GM18526 (cell line): ENCODE results near the gene RGS10.

Source experiments
- POLR2A ChIP-seq: IDR thresholded peaks from 3 replicates; pipeline ENCODE4 v1.6.1; 2011; ENCODE audit not compliant: insufficient read length; ENCODE audit errors: extremely low read depth

Gene RGS10

DNA sequence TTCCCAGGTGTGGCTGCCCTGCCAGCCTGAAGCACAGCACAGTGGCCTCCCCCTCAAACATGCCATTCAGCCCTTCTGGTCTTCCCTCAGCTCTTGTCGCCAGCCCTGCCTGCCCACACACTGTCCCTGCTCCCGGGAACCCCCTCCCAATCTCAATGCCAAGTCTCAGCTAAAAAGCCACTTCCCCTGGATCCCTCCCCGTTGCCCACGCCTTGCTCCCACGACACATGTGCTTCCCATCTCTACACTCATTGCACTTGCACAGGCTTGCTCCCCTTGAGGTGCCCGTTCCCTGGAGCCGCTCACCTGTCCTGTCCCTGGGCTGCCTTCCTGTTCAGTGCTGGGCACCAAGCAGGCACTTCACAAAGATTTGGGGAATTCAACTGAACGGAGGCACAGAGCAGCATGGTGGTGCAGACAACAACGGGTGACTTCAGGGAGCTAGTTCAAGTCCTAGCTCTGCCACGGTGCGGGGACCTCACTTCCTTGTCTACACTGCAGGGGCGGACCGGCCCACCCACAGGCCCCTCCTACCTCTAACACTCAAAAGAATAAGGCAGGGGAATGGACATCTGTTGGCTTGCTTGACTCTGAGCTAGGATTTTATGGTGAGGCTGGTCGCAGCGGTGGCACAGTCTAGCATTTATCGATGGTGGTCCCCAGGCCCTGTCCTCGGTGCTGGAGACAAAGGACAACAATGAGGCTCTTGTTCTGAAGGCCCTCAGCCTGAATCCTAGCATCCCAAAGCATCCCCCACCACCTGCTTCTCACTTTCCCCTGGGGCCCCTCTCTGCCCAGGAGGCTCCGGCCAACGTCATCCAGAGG is 18.4 kb downstream of the RGS10 start:
- TF ChIP-seq POLR2A, result no peak

DNA sequence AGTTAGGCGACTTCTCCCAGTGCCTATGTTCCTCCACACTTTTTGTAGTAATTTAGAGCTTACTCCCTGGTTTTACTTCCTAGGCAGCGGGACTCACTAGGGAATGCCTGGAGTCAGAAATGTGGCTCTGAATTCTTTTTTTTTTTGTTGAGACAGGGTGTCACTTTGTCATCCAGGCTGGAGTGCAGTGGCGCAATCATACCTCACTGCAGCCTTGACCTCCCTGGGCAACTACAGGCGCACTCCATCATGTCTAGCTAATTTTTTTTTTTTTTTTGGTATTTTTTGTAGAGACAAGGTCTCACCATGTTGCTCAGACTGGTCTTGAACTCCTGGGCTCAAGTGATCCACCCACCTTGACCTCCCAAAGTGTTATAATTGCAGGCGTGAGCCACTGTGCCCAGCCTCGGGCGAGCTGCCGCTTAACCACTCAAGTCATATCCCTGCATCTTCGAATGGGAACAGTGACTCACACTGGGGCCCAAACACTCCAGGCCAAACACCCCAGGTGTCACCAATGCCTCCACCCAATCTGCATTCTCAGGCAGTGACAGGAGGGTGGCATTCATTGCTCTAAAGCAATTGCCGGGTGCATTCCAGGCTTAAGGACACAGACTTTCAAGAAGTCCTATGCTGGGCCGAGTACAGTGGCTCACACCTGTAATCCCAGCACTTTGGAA is 19.6 kb downstream of the RGS10 start:
- no peak for TF ChIP-seq POLR2A

DNA sequence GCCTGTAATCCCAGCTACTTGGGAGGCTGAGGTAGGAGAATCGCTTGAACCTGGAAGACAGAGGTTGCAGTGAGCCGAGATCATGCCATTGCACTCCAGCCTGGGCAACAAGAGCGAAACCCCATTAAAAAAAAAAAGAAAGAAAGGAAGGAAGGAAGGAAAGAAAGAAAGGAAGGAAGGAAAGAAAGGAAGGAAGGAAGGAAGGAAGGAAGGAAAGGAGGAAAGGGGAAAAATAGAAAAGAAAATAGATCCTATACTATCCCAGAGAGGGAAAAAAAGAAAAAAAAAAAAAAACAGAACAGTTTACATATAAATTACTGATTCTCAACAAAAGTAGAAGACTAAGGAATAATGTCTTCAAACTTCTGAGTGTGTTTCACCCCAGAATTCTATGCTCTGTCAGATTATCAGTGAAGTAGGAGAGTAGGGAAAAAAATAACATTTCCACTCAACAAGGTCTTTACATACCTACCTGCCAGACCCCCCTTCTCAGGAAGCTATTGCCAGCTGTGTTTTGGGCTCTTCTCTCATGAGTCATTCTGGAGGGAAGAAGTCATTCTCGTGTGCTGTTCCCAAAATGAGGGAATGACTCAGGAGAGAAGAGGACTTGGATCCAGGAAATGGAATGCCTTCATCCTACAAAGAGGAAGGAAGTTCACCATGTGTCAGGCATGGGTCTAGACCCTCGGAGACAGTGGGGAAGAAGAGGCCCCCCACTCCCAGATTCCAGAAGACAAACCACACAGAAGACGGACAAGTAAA is 20.9 kb downstream of the RGS10 start:
- TF ChIP-seq POLR2A, result no peak

DNA sequence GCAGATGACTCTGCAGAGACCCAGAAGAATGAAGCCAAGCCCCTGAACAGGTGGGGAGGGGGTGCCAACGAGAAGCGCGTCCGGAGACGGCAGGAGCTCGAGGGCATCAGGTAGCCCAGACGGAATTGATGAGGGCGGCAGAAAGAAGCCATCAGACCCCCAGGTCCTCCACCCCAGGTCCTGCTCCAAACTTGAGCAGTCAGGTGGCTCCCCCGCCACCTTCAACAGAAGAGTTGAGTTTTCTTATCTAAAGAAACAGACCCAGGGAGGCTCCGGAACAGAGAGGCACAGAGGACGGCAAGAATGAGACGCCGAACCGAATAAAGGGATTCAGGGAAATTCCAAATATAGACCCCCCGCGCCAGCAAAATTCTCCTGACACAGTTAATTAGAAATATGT is 22.2 kb downstream of the RGS10 start:
- no peak for TF ChIP-seq POLR2A

DNA sequence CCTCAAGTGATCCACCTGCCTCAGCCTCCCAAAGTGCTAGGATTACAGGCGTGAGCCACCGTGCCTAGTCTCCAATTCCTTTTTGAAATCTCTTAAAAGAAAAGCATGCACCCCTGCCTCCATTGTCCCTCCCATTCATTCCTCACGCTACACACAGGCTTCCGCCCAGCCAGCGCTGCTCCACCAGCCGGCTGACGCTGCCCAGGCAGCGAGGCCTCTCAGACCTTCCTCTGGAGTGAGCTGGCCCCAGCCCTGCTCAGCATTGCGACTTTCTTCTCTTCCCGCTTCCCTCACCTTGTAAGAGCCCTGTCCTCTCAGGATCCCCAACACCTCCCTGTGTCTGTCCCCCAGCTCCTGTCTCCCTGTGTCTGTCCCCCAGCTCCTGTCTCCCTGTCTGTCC is 23.6 kb downstream of the RGS10 start:
- TF ChIP-seq POLR2A, result no peak

DNA sequence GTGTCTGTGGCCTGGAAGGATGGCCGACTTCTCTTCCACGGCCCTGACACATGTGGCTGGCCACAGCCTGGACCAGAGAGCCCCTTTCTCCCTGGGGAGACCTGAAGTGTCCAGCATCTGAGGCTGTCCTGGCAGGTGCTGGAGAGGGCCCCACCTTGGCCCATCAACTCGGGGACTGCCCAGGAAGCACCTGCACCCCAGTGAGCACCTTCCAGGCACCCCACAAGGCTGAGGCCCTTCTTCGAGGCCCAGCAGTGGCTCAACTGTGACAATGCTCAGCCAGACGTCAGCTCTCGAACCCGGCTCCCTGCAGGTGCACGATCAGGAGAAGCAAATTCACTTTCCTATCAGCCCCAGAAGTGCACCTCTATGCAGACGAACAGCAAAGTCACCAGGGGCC is 24.3 kb downstream of the RGS10 start:
- TF ChIP-seq POLR2A, result no peak

DNA sequence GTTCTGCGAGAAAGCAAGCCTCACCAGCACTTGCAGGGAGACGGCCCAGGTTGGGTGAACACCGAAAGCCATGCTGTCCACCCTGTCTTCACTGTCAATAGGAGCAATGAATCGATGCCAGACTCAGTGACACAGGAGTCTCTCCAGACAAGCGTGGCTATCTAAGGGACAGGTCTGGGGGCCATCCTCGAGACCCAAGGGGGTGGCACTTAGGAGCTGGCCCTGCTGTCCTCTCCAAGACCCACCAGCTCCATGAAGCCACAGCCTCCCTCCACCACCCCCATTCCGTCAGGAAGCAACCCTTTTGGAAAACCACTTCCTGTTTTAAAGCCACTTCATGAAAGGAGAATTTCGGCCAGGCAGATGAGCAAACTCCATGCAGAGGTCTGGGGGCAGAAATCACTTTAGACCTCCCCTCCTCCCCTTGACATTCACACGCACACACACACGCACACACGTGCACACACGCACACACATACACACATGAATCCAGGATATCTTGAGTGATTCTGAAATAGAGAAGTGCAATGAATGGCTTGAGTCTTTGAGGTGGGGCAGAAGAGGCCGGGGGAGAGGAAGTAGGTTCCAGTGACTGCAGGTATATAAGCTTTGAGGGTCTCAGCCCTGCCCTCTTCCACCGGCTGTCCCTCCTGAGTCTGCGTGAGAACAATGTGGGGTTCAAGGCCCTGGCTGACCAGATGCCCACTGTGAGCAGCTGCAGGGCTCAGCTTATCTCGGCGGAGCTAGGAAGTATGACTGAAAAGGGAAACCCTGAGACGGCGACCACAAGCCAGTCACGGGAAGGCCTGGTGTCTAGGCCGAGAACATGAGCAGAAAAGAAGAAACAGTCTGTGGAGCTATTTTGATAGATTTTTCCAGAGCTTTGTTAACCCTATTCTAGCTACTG is 25.0 kb downstream of the RGS10 start:
- no peak for TF ChIP-seq POLR2A

DNA sequence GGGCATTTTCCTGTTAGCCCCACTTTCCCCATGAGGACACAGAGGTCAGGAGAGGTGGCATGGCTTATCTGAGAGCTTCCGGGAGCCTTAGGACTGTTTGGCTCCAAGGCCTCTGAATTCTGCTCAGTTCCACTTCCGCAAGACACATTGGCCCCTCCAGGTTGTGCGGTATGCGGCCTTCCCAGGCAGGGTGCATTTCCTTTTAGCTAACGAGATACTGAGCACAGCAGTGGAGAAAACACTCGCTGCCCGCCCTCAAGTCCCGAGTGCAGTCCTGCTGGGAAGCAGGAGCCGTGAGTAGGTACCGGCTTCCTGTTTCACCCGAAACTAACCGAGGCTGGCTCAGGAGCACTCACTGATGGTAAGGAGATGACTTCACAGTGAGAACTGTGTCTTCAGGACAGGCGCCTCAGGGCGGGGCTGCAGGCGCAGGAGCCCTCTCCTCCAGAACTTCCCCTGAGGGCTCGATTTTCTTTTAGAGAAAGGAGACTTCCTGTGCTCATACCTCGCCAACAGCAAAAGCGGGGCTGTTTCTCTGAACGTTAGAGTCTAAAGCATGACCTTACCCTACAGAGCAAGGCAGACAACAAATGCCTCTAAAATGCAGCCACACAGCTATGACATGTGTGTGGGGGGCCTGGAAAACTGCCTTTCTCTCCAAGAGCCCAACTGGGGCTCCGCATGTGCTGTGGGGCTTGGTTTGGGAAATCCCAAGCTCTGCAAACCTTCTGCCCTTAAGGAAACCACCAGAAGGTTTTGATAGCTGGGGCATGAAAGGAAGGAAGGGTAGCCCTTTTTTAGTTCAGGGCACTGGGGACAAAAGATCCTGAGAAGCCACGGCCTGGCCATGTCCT is 25.9 kb downstream of the RGS10 start:
- no peak for TF ChIP-seq POLR2A

DNA sequence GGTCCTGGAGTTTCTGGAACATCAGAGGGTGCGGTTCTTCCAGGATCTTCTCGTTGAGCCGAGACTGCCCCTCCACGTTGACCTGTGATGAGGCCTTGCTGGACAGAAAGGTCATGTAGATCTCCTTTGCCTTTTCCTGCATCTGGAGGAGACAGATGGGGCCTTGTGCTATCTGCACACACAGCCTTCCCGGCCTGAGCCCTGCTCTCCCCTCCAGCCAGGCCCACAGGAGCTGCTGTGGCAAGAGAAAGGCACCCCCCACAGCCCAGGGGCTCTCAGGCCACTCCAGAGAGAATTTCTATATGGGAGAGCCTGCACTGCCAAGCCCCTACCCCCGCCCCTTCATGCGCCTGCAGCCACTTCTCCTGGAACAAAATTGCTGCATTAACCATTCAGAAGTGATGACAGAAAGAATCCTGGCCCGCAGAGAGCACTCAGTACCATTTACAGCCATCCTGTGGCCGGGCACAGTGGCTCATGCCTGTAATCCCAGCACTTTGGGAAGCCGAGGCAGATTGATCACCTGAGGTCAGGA is 26.9 kb downstream of the RGS10 start:
- no peak for TF ChIP-seq POLR2A

DNA sequence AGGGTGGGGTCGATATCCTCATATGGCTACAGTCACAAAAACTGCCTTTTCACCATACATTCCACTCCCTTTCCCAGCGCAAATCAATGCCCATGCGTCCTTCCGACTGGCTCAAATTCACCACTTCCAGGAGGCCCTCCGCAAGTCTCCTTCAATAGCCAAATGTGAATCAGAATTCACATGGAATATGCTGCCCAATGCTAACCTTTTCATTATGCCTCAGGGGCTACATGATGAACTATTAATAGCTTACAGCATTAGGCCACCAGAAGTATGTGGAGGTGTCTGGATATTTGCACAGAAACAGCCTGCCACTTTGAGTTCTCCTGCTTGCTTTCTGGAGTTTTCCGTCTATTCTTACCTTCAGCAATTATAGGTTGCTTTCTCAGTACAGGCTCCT is 27.7 kb downstream of the RGS10 start:
- no peak for TF ChIP-seq POLR2A

DNA sequence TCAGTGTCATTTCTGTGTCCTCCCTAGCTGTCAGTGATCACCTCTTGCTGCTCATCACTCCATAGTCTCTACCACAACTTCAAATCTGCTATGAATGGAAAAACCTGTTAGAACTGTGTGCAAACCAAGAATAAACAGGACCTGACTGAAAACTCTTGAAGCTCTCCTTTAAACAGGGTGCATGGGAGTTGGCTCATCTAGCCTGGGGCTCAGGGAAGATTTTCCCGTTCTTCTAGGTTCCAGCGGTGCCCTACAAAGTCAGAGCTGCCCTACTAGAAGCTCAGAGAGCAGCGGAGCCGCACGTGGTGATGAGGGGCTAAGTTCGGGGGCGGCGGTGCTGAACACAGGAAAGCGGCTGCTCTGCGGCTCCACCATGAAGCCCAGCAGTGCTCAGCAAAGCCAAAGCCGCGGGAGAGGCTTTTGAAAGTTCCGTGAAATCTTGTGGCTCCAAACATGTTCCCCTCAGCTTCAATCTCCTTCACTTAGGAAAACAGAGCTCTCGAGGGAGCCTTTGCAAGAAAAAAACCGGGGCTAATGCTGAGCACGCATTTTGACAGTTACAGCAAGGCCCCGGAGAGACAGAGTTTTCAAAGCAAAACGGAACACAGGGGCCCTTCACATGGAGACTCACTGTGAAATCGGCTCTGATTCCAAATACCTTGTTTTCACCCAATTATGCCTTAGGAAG is 30.5 kb downstream of the RGS10 start:
- TF ChIP-seq POLR2A, result no peak

DNA sequence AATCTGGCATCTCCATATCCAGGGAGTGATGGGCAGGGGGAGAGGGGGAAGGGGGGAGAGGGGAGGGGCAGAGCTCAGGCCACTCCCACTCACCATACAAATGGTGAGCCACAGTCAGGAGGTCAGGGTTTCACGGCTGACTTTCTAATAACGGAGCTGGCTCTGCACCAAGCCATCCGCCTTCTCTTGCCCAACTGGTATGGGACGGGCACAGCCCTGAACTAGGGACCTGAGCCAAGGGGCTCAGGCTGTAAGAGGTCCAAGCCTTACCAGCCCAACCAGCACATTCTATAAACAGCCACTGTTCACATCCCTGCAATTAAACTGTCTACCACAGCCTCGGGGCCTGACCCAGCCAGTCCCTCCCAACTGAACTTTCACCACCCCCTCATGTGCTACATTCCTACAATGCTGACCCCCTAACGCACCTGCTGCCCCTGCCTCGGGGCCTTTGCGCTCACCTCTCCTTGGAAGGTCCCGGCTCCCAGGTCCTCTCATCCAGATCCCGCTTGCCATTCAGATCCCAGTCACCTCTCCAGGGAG is 32.5 kb downstream of the RGS10 start:
- TF ChIP-seq POLR2A, result no peak

DNA sequence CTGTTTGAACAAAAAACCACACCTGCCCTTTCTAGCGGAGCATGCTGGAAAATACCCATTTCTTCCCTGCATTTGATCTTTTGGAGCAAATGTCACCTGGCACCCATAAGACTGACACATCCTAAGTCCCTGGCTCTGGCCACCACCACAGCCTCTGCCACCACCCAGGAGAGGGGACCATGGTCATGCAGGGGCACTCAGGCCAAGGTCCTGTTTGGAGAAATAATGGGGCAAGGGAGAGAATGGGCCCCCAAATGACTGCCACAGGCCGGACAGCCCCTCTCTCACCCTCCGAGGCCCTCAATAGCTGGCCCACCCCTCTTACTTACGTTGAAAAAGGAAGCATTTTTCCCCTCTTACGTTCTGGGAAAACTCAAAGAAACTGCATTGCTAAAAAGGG is 35.4 kb downstream of the RGS10 start:
- TF ChIP-seq POLR2A, result no peak
